DMS153 treated with DMSO at 0.1 percent for 48 hours (cell line): ENCODE data around the gene TEAD3.

Experiments
- DNase-seq: peaks from one replicate; lab custom pipeline; 2025; ENCODE audit not compliant: unreplicated experiment; lab: John Stamatoyannopoulos, UW

The TEAD3 gene

DNA sequence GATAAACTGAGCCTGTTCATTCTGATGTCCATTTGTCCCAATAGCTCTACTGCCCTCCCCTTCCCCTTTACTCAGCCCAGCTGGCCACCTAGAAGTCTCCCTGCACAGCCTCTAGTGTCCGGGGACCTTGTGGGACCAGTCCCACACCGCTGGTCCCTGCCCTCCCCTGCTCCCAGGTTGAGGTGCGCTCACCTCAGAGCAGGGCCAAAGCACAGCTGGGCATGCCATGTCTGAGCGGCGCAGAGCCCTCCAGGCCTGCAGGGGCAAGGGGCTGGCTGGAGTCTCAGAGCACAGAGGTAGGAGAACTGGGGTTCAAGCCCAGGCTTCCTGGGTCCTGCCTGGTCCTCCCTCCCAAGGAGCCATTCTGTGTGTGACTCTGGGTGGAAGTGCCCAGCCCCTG lies 69.4 kb downstream of the TEAD3 start:
- no peak for DNase-seq

DNA sequence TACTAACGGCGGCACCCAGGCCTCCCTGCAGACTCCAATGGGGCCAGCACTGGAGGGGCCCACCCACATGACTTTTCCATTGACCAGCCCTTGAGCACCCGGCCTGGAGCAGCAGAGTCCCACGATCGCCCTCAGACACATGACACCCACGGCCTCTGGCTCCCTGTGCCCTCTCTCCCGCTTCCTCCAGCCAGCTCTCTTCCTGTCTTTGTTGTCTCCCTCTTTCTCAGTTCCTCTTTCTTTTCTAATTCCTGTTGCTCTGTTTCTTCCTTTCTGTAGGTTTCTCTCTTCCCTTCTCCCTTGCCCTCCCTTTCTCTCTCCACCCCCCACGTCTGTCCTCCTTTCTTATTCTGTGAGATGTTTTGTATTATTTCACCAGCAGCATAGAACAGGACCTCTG lies 70.8 kb downstream of the TEAD3 start:
- DNase-seq: no peak

DNA sequence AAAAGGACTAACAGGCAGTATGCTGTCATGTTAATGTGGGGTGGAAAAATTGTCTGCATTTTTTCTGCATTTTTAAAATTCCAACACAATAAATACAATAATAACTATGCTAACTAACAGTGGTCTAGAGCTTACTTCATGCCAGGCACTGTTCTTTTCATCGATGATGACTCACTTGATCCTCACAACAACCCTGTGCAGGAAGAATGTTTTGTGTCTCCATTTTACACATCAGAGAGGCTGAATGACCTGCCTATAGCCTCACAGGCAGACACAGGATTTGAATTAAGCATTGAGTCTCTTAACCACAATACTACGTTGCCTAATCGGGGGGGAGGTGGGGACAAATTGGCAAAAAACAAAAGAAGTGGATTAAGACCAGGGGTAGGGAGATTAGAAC lies 71.6 kb downstream of the TEAD3 start:
- no peak for DNase-seq
